CD4-positive, CD25-positive, alpha-beta regulatory T cell (primary cell): Measurements from ENCODE around the gene SLC35E1. TPM values are rescaled to one million over a fixed set of nuclear protein-coding genes. Genes with fewer than 3 reads are reported as not detected.

Experiments
- ATAC-seq, 2 donors: fragments of 150-1000 bp; cut with Tn5 transposase; one replicate each; pipeline ENCODE4 v1.10.0; 2021; ENCODE audit warnings: low read depth in 2 of 2, moderate number of reproducible peaks in 2 of 2, moderate library complexity in 1 of 2
- DNase-seq, 3 donors: peaks; one replicate each; pipeline versions ENCODE4 v3.0.0 to v3.0.0-alpha.2; 2012 to 2022; ENCODE audit warnings: mixed read lengths in 1 of 3
- H3K27ac ChIP-seq: one replicate; pipeline ENCODE4 v1.7.0; 2013; ENCODE audit warnings: mild to moderate bottlenecking, low read length; ENCODE audit not compliant: insufficient read depth, poor library complexity, severe bottlenecking
- H3K27me3 ChIP-seq: one replicate; pipeline ENCODE4 v1.7.0; 2013; ENCODE audit warnings: low read length; ENCODE audit not compliant: control insufficient read depth, insufficient read depth
- H3K36me3 ChIP-seq: one replicate; pipeline ENCODE4 v1.7.0; 2013; ENCODE audit warnings: mild to moderate bottlenecking, low read length, moderate library complexity; ENCODE audit not compliant: control insufficient read depth, insufficient read depth
- H3K4me1 ChIP-seq: 2 replicates; pipeline ENCODE4 v1.7.0; 2013; ENCODE audit warnings: mild to moderate bottlenecking, low read length; ENCODE audit not compliant: insufficient read depth, control insufficient read depth, poor library complexity, severe bottlenecking
- H3K4me3 ChIP-seq: one replicate; pipeline ENCODE4 v1.7.0; 2013; ENCODE audit warnings: low read depth, mild to moderate bottlenecking, low read length, moderate library complexity
- H3K9me3 ChIP-seq, 2 experiments: 1 replicate in 1 of 2; 2 replicates in 1 of 2; pipeline ENCODE4 v1.7.0; 2013; ENCODE audit warnings: low read length in 2 of 2, mild to moderate bottlenecking in 1 of 2, moderate library complexity in 1 of 2; ENCODE audit not compliant: control insufficient read depth in 2 of 2
- H3K27ac Mint-ChIP-seq, 3 donors: one replicate each; pipeline ENCODE4 v1.8.0; 2020 to 2022; ENCODE audit warnings: mild to moderate bottlenecking in 3 of 3, mixed read lengths in 3 of 3, moderate library complexity in 2 of 3
- H3K27me3 Mint-ChIP-seq: one replicate; pipeline ENCODE4 v1.8.0; 2022; ENCODE audit warnings: mild to moderate bottlenecking, mixed read lengths
- H3K36me3 Mint-ChIP-seq: one replicate; pipeline ENCODE4 v1.8.0; 2020; ENCODE audit warnings: mixed read lengths
- H3K4me1 Mint-ChIP-seq, 4 donors: one replicate each; pipeline ENCODE4 v1.8.0; 2020 to 2022; ENCODE audit warnings: mixed read lengths in 4 of 4, mild to moderate bottlenecking in 1 of 4
- H3K4me3 Mint-ChIP-seq, 4 donors: one replicate each; pipeline ENCODE4 v1.8.0; 2020 to 2022; ENCODE audit warnings: mild to moderate bottlenecking in 4 of 4, mixed read lengths in 4 of 4, moderate library complexity in 3 of 4
- H3K9me3 Mint-ChIP-seq, 7 donors: one replicate each; pipeline ENCODE4 v1.8.0; 2020 to 2022; ENCODE audit warnings: mixed read lengths in 7 of 7, mild to moderate bottlenecking in 3 of 7, moderate library complexity in 2 of 7
- polyA plus RNA-seq, 4 donors: library from polyadenylated mRNA; unstranded; fragments of 300-500 nt; fragmentation: Illumina TruSeq; gene quantifications; one replicate each; pipeline ENCODE4 v1.2.3, GENCODE V29; 2021
- total RNA-seq: library from RNA; stranded (reverse); gene quantifications from one replicate; pipeline ENCODE4 v1.2.3, GENCODE V29; 2022

The SLC35E1 gene
- total and polyA plus RNA-seq, 5 donors from 2014 or later, result 19.0 to 93.1 (median 28.2) TPM

- Histone ChIP-seq H3K36me3 (peaks cover 20% of the 10 kb centered on the region), H3K27ac (peak overlapping the region; percentile 81), H3K27me3 (no peaks in the 10 kb centered on the region), H3K9me3 (no peaks in the 10 kb centered on the region), H3K4me3 (peak overlapping the region; percentile 70), H3K4me1 (peaks cover 63% of the 10 kb centered on the region)
- peaks cover 3 to 85% (median 35%) of the 10 kb centered on the region in 4 donors for H3K4me1 Mint-ChIP-seq
- no peak for ATAC-seq
- no peak for DNase-seq
- no peaks in the 10 kb centered on the region for H3K9me3 Mint-ChIP-seq
- H3K36me3 Mint-ChIP-seq, result peaks cover 18% of the 10 kb centered on the region
- H3K27me3 Mint-ChIP-seq, result no peaks in the 10 kb centered on the region
- H3K27ac Mint-ChIP-seq, result peak overlapping the region; percentile 5 to 98 (median 90)
- H3K4me3 Mint-ChIP-seq, result peak overlapping the region; percentile 80 to 86 (median 84)
Measured at GRCh38 chr19:16571283-16571682, 932 bp downstream of the SLC35E1 start.

GRCh38 chr19:16569609-16570320 is 2.5 kb downstream of the SLC35E1 start:
- Histone ChIP-seq H3K4me1 (peaks cover 66% of the 10 kb centered on the region), H3K9me3 (no peaks in the 10 kb centered on the region), H3K4me3 (peak overlapping the region; percentile 26), H3K36me3 (peaks cover 9% of the 10 kb centered on the region), H3K27ac (peak overlapping the region; percentile 29), H3K27me3 (no peaks in the 10 kb centered on the region)
- ATAC-seq (no peak), DNase-seq (no peak)
- peaks cover 15% of the 10 kb centered on the region for H3K36me3 Mint-ChIP-seq
- H3K27ac Mint-ChIP-seq, result peak overlapping the region; percentile 38 to 98 (median 90)
- peaks cover 6 to 88% (median 34%) of the 10 kb centered on the region in 4 donors for H3K4me1 Mint-ChIP-seq
- no peaks in the 10 kb centered on the region for H3K9me3 Mint-ChIP-seq
- peak overlapping the region; percentile 62 to 86 (median 86) for H3K4me3 Mint-ChIP-seq
- H3K27me3 Mint-ChIP-seq, result no peaks in the 10 kb centered on the region

DNA sequence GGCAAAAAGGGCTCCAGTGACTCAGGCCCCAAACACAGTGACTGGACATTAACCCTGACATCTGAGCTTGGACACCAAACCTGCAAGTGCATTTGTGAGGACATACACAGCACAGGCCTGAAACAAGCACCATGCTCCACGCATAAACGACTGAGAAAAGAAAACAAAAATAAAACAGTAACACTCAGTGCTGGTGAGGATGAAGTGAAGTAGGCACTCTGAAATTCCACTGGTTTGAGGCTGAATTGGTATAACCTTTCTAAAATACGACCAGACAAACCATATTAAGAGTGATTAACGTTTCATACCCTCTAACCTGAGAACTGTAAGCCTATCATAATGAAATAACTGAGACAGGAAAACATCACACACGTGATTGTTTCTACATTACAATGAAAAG is 5.5 kb downstream of the SLC35E1 start:
- H3K36me3 ChIP-seq, result peaks cover 28% of the 10 kb centered on the region
- peaks cover 29% of the 10 kb centered on the region for H3K36me3 Mint-ChIP-seq

DNA sequence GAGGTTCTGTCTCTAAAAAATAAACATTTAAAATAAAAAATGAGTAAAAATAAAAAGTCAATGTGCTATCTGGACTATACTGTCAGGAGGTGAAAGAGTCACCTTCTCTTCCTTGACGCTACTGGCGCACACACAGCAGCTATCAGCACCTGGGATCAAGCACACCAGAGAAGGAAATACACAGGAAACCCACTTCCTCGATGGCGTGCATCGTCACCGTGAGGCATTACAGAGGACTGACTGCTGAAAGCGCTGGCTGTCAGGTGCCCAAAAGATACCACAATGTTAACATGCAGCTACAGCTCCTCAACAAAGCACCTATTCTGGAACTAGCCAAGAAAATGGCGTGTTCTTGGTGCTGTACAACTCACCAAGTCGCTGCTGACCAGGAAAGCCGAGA is 6.1 kb downstream of the SLC35E1 start:
- Mint-ChIP-seq H3K4me3 (peak overlapping the region; percentile 85 to 93 (median 88)), H3K27me3 (no peaks in the 10 kb centered on the region), H3K9me3 (no peaks in the 10 kb centered on the region), H3K36me3 (peaks cover 35% of the 10 kb centered on the region), H3K4me1 (peaks cover 6 to 67% (median 23%) of the 10 kb centered on the region in 4 donors), H3K27ac (peak overlapping the region; percentile 98 to 100 (median 99))
- no peaks in the 10 kb centered on the region for H3K9me3 ChIP-seq
- peaks cover 37% of the 10 kb centered on the region for H3K4me1 ChIP-seq
- ATAC-seq, result peak; percentile 100
- H3K4me3 ChIP-seq, result peak overlapping the region; percentile 69
- no peaks in the 10 kb centered on the region for H3K27me3 ChIP-seq
- DNase-seq, result peak; percentile 78 to 96 (median 92)
- H3K27ac ChIP-seq, result peak overlapping the region; percentile 92
- H3K36me3 ChIP-seq, result peaks cover 34% of the 10 kb centered on the region

More for the DNA sequence above, 5.5 kb downstream of the SLC35E1 start:
- Mint-ChIP-seq H3K4me3 (peak overlapping the region; percentile 85 to 93 (median 88)), H3K27ac (peak overlapping the region; percentile 98 to 100 (median 99)), H3K9me3 (no peaks in the 10 kb centered on the region), H3K4me1 (peaks cover 6 to 73% (median 23%) of the 10 kb centered on the region in 4 donors), H3K27me3 (no peaks in the 10 kb centered on the region)
- DNase-seq (no peak), ATAC-seq (no peak)
- Histone ChIP-seq H3K4me3 (peak overlapping the region; percentile 69), H3K4me1 (peaks cover 42% of the 10 kb centered on the region), H3K9me3 (no peaks in the 10 kb centered on the region), H3K27me3 (no peaks in the 10 kb centered on the region), H3K27ac (peak overlapping the region; percentile 92)

- Mint-ChIP-seq H3K36me3 (peaks cover 40% of the 10 kb centered on the region), H3K9me3 (no peaks in the 10 kb centered on the region), H3K4me3 (peak overlapping the region in 2 of 4 donors; percentile 31 to 44), H3K27me3 (no peaks in the 10 kb centered on the region), H3K27ac (peak overlapping the region; percentile 63 to 98 (median 86)), H3K4me1 (peaks cover 6 to 55% (median 22%) of the 10 kb centered on the region in 4 donors)
- peak overlapping the region; percentile 92 for H3K27ac ChIP-seq
- peaks cover 40% of the 10 kb centered on the region for H3K36me3 ChIP-seq
- ATAC-seq (no peak), DNase-seq (no peak)
- H3K4me3 ChIP-seq, result no peak overlapping the region
- no peaks in the 10 kb centered on the region for H3K9me3 ChIP-seq
- H3K27me3 ChIP-seq, result no peaks in the 10 kb centered on the region
- peaks cover 34% of the 10 kb centered on the region for H3K4me1 ChIP-seq
Measured at GRCh38 chr19:16564842-16565241, 7.4 kb downstream of the SLC35E1 start.

DNA sequence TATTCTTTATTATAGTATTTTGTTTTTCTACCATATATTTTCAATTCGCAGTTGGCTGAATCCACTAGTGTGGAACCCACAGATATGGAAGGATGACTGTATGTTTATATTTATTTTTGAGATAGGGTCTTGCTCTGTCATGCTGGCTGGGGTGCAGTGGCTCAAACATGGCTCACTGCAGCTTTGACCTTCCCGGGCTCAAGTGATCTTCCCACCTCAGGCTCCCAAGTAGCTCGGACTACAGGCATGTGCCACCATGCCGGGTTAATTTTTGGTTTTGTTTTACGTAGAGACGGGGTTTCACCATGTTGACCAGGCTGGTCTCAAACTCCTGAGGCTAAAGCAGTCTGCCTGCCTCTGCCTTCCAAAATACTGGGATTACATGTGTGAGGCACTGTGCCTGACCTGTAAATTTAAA is 9.6 kb downstream of the SLC35E1 start:
- no peaks in the 10 kb centered on the region for H3K27me3 ChIP-seq
- Mint-ChIP-seq H3K4me3 (no peak overlapping the region), H3K9me3 (no peaks in the 10 kb centered on the region), H3K36me3 (peaks cover 41% of the 10 kb centered on the region), H3K4me1 (peaks cover 6 to 34% (median 16%) of the 10 kb centered on the region in 4 donors), H3K27ac (no peak overlapping the region), H3K27me3 (no peaks in the 10 kb centered on the region)
- no peak overlapping the region for H3K4me3 ChIP-seq
- H3K9me3 ChIP-seq, result no peaks in the 10 kb centered on the region
- peaks cover 45% of the 10 kb centered on the region for H3K36me3 ChIP-seq
- no peak for DNase-seq
- no peak for ATAC-seq
- H3K4me1 ChIP-seq, result peaks cover 23% of the 10 kb centered on the region
- no peak overlapping the region for H3K27ac ChIP-seq

- Histone ChIP-seq H3K4me3 (no peak overlapping the region), H3K27me3 (no peaks in the 10 kb centered on the region), H3K36me3 (peaks cover 42% of the 10 kb centered on the region), H3K4me1 (peaks cover 11% of the 10 kb centered on the region), H3K9me3 (no peaks in the 10 kb centered on the region), H3K27ac (no peak overlapping the region)
- peak overlapping the region in 2 of 3 donors; percentile 31 to 74 for H3K27ac Mint-ChIP-seq
- H3K9me3 Mint-ChIP-seq, result no peaks in the 10 kb centered on the region
- no peak for DNase-seq
- peaks cover 38% of the 10 kb centered on the region for H3K36me3 Mint-ChIP-seq
- no peaks in the 10 kb centered on the region for H3K27me3 Mint-ChIP-seq
- ATAC-seq, result no peak
- H3K4me3 Mint-ChIP-seq, result no peak overlapping the region
- peaks cover 4 to 24% (median 14%) of the 10 kb centered on the region in 4 donors for H3K4me1 Mint-ChIP-seq
Measured at GRCh38 chr19:16561382-16561781, 10.8 kb downstream of the SLC35E1 start.
